Stomach (tissue), 4 donors: ENCODE results near the gene STIM1.

Source experiments
- CTCF ChIP-seq, 7 experiments: fragments of 450-650 bp in 4 of 7; fragments of 200-600 bp in 3 of 7; sonication (generic) in 3 of 7; IDR thresholded peaks; one replicate each; pipeline ENCODE4 v1.5.1; 2016 to 2019; ENCODE audit warnings: antibody characterized with exemption in 7 of 7, control low read depth in 2 of 7, mild to moderate bottlenecking in 1 of 7
- EP300 ChIP-seq: sonication (generic); formaldehyde crosslinking; IDR thresholded peaks from one replicate; pipeline ENCODE4 v1.6.1; 2017; ENCODE audit warnings: antibody characterized with exemption
- POLR2A ChIP-seq, 4 donors: fragments of 450-650 bp; IDR thresholded peaks; one replicate each; pipeline ENCODE4 v1.6.1; 2016; ENCODE audit warnings: antibody characterized with exemption in 4 of 4, control low read depth in 2 of 4, mild to moderate bottlenecking in 1 of 4, moderate library complexity in 1 of 4
- POLR2AphosphoS5 ChIP-seq, 3 donors: sonication (generic); formaldehyde crosslinking; IDR thresholded peaks; one replicate each; pipeline ENCODE4 v1.6.1; 2016; ENCODE audit warnings: antibody characterized with exemption in 3 of 3

DNA sequence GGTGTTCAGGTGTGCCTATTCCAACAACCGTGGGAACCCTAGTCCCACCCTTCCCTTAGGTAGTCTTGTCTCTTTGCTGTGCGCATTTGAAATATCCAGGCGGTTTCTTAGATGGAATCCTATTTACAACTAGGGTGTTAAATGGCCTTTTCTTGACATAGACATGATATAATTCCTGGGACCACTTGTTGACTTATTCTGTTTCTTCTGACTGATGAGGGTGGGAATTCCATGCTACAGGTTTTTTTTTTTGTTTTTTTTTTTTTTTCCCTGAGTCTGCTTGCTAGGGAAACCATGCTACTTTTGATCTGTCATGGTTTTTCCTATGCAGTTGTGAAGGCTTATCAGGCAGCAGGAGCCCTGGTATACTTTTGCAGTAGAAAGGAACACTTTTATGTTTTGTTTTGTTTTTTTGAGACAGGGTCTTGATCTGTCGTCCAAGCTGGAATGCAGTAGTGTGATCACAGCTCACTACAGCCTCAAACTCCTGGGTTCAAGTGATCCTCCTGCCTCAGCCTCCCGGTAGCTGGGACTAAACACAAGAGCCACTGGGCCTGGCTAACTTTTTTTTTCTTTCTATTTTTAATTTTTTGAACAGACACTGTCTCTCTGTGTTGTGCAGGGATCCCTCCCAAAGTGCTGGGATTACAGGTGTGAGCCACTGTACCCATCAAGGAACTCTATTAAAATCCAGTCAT is 1.5 kb downstream of the STIM1 start:
- TF ChIP-seq CTCF (IDR thresholded peaks at IDR 0.05) (no peak), POLR2A (IDR thresholded peaks at IDR 0.05) (no peak), EP300 (no peak), POLR2AphosphoS5 (IDR thresholded peaks at IDR 0.05) (no peak)
